Neural cell (in vitro differentiated cells): ENCODE data around the gene KLHDC8B.

Experiments used
- CTCF ChIP-seq: fragments of 450-650 bp; IDR thresholded peaks from 2 replicates; pipeline ENCODE4 v1.5.1; 2014; ENCODE audit warnings: antibody characterized with exemption, mild to moderate bottlenecking, moderate library complexity; ENCODE audit not compliant: poor library complexity, severe bottlenecking
- EP300 ChIP-seq: fragments of 450-650 bp; conservative IDR thresholded peaks from 2 replicates; pipeline ENCODE4 v1.6.1; 2014; ENCODE audit warnings: antibody characterized with exemption, mild to moderate bottlenecking, moderate library complexity; ENCODE audit not compliant: poor library complexity, severe bottlenecking
- POLR2AphosphoS5 ChIP-seq: IDR thresholded peaks from 2 replicates; pipeline ENCODE4 v1.6.1; 2012
- RAD21 ChIP-seq: fragments of 450-650 bp; conservative IDR thresholded peaks from 2 replicates; pipeline ENCODE4 v1.6.1; 2014; ENCODE audit warnings: antibody characterized with exemption, mild to moderate bottlenecking, moderate library complexity

- TF ChIP-seq EP300, result no peak
- no peak for TF ChIP-seq POLR2AphosphoS5
- TF ChIP-seq CTCF, result no peak
- no peak for TF ChIP-seq RAD21
Observed at GRCh38 chr3:49148159-49148558, 23.2 kb upstream of the KLHDC8B start.
